Measurements from ENCODE around the gene ADGRV1. TPM values are rescaled to one million over a fixed set of nuclear protein-coding genes. Genes with fewer than 3 reads are reported as not detected.

ADGRV1 gene
- total RNA-seq, 1 donor from 2014 or later = 10.0 TPM

- Mint-ChIP-seq H3K4me3 (ENCODE audit: unreplicated experiment) (no peak overlapping the region), H3K4me1 (ENCODE audit: low read depth, unreplicated experiment) (peaks cover 16% of the 10 kb centered on the region), H3K36me3 (ENCODE audit: low read depth, unreplicated experiment) (no peaks in the 10 kb centered on the region), H3K27ac (ENCODE audit: unreplicated experiment) (peak overlapping the region; percentile 59), H3K27me3 (ENCODE audit: low read depth, unreplicated experiment) (no peaks in the 10 kb centered on the region), H3K9me3 (ENCODE audit: unreplicated experiment) (no peaks in the 10 kb centered on the region)
- no peaks in the 10 kb centered on the region for H3K4me1 ChIP-seq (ENCODE audit: insufficient read depth, low read length)
- H4K20me1 ChIP-seq (ENCODE audit: insufficient read depth, low read length) = no peaks in the 10 kb centered on the region
- no peak overlapping the region for H2AFZ ChIP-seq (ENCODE audit: low read depth, low read length)
- H3K4me3 ChIP-seq (ENCODE audit: insufficient read depth, low read depth, low read length) = no peak overlapping the region
- no peak overlapping the region for H3K4me2 ChIP-seq (ENCODE audit: low read length)
- no peaks in the 10 kb centered on the region for H3K79me2 ChIP-seq (ENCODE audit: insufficient read depth, low read length)
- no peak for DNase-seq (ENCODE audit: low read depth)
- TF ChIP-seq CTCF (IDR thresholded peaks at IDR 0.05; ENCODE audit: insufficient read depth, low read depth, low read length) (no peak), EZH2 (IDR thresholded peaks at IDR 0.05; ENCODE audit: insufficient read depth, low read length) (no peak)
- no peaks in the 10 kb centered on the region for H3K27me3 ChIP-seq (ENCODE audit: insufficient read depth, low read length)
- FAIRE-seq = no peak
- H3K9me3 ChIP-seq (ENCODE audit: insufficient read depth, low read depth, low read length) = no peaks in the 10 kb centered on the region
- H3K27ac ChIP-seq (ENCODE audit: low read depth, low read length) = no peak overlapping the region
- H3K36me3 ChIP-seq (ENCODE audit: insufficient read depth, low read length) = no peaks in the 10 kb centered on the region
- H3K9ac ChIP-seq (ENCODE audit: low read length) = no peak overlapping the region
Observed at GRCh38 chr5:91027405-91028139, 469.0 kb downstream of the ADGRV1 start.

- H3K4me1 ChIP-seq (ENCODE audit: insufficient read depth, low read length) = no peaks in the 10 kb centered on the region
- no peak overlapping the region for H3K4me3 Mint-ChIP-seq (ENCODE audit: unreplicated experiment)
- no peaks in the 10 kb centered on the region for H3K27me3 ChIP-seq (ENCODE audit: insufficient read depth, low read length)
- H3K27ac Mint-ChIP-seq (ENCODE audit: unreplicated experiment) = no peak overlapping the region
- H3K36me3 ChIP-seq (ENCODE audit: insufficient read depth, low read length) = no peaks in the 10 kb centered on the region
- no peak overlapping the region for H3K9ac ChIP-seq (ENCODE audit: low read length)
- H3K27me3 Mint-ChIP-seq (ENCODE audit: low read depth, unreplicated experiment) = no peaks in the 10 kb centered on the region
- no peaks in the 10 kb centered on the region for H3K9me3 ChIP-seq (ENCODE audit: insufficient read depth, low read depth, low read length)
- peaks cover 16% of the 10 kb centered on the region for H3K4me1 Mint-ChIP-seq (ENCODE audit: low read depth, unreplicated experiment)
- no peaks in the 10 kb centered on the region for H4K20me1 ChIP-seq (ENCODE audit: insufficient read depth, low read length)
- FAIRE-seq (no peak), DNase-seq (ENCODE audit: low read depth) (no peak)
- no peak overlapping the region for H3K27ac ChIP-seq (ENCODE audit: low read depth, low read length)
- H3K36me3 Mint-ChIP-seq (ENCODE audit: low read depth, unreplicated experiment) = no peaks in the 10 kb centered on the region
- no peaks in the 10 kb centered on the region for H3K79me2 ChIP-seq (ENCODE audit: insufficient read depth, low read length)
- H3K9me3 Mint-ChIP-seq (ENCODE audit: unreplicated experiment) = no peaks in the 10 kb centered on the region
- H2AFZ ChIP-seq (ENCODE audit: low read depth, low read length) = no peak overlapping the region
- no peak for TF ChIP-seq CTCF (IDR thresholded peaks at IDR 0.05; ENCODE audit: insufficient read depth, low read depth, low read length)
- no peak for TF ChIP-seq EZH2 (IDR thresholded peaks at IDR 0.05; ENCODE audit: insufficient read depth, low read length)
- no peak overlapping the region for H3K4me3 ChIP-seq (ENCODE audit: insufficient read depth, low read depth, low read length)
- no peak overlapping the region for H3K4me2 ChIP-seq (ENCODE audit: low read length)
Observed at GRCh38 chr5:91028499-91028956, 469.9 kb downstream of the ADGRV1 start.
